ENCODE measurements around the gene PHACTR3.

DNA sequence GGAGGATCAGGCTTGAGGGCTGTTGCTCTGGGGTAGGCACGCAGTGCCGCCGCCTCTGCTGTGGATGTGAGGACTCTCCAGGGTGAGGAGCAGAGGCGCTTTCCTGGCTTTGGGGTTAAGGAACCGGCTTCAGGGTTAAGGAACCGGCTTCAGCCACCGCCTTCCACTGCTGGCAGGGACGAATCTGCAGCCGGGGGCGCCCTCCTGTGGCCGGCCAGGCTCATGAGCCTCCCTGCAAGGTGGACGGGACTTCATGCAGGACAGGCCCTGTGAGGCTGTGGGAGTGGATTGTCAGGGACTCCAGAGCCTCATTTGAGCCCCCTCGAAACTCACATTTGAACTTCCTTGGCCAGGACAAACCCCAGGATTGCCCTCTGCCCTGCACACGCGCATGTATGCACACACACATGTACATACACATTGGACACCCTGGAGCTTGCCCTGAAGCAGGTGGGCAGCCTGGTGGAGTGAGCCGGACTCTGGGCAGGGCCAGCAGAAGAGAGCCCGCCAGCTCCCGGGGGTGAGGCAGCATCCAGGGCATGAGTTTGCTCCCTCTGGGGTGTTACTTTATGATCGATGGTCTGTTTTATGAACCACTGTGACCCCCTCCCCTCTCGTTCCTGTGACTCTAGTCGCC, 146.9 kb downstream of the PHACTR3 start:
- TF ChIP-seq POLR2AphosphoS5 (IDR thresholded peaks at IDR 0.05), result no peak
- no peak for TF ChIP-seq POLR2A (IDR thresholded peaks at IDR 0.05)

Data from prostate gland (tissue), 1 donor.